HTERT RPE-1 (cell line): ENCODE measurements around the gene TMC5.
"Not testable (repeated sequence)": the region's sequence is repeated elsewhere in the genome, so short reads cannot be mapped to it uniquely, and the experiment has no call there.

Experiments used
- in situ Hi-C: fragments of 300-500 bp; cut with MboI; formaldehyde crosslinking; loops from 4 replicates; pipeline ENCODE4 v1.14.3; 2020; ENCODE audit warnings: low sequenced_read_pairs

The TMC5 gene

GRCh38 chr16:19417640-19418039 lies at the start of gene TMC5:
Gene TMC5, plus strand, starts transcription at chr16:19417883. Its CDS starts 22,156 bp downstream, at chr16:19440039.
- in situ Hi-C loops = no loop called here

GRCh38 chr16:19372541-19372940 lies 45.1 kb upstream of the TMC5 start:
- in situ Hi-C loops = not testable (repeated sequence)

- in situ Hi-C loops = no loop called here
Observed at GRCh38 chr16:19374402-19374801, 43.3 kb upstream of the TMC5 start.

GRCh38 chr16:19375561-19376158 lies 42.0 kb upstream of the TMC5 start:
- in situ Hi-C loops = no loop called here

- in situ Hi-C loops = no loop called here
Observed at GRCh38 chr16:19377864-19378263, 39.8 kb upstream of the TMC5 start.

- in situ Hi-C loops = no loop called here
Observed at GRCh38 chr16:19378511-19378910, 39.2 kb upstream of the TMC5 start.

- in situ Hi-C loops = no loop called here
Observed at GRCh38 chr16:19379838-19380237, 37.8 kb upstream of the TMC5 start.

- in situ Hi-C loops = no loop called here
Observed at GRCh38 chr16:19380328-19380727, 37.4 kb upstream of the TMC5 start.

- in situ Hi-C loops = no loop called here
Observed at GRCh38 chr16:19382084-19382801, 35.4 kb upstream of the TMC5 start.

- in situ Hi-C loops = no loop called here
Observed at GRCh38 chr16:19382887-19383816, 34.5 kb upstream of the TMC5 start.

GRCh38 chr16:19384656-19385055 lies 33.0 kb upstream of the TMC5 start:
- in situ Hi-C loops = no loop called here

- in situ Hi-C loops = no loop called here
Observed at GRCh38 chr16:19386525-19386924, 31.2 kb upstream of the TMC5 start.

GRCh38 chr16:19389246-19389645 lies 28.4 kb upstream of the TMC5 start:
- in situ Hi-C loops = no loop called here

GRCh38 chr16:19391185-19391776 lies 26.4 kb upstream of the TMC5 start:
- in situ Hi-C loops = not testable (repeated sequence)

- in situ Hi-C loops = no loop called here
Observed at GRCh38 chr16:19392352-19392751, 25.3 kb upstream of the TMC5 start.

GRCh38 chr16:19393226-19394111 lies 24.2 kb upstream of the TMC5 start:
- in situ Hi-C loops = no loop called here

GRCh38 chr16:19395646-19396267 lies 21.9 kb upstream of the TMC5 start:
- in situ Hi-C loops = not testable (repeated sequence)

- in situ Hi-C loops = no loop called here
Observed at GRCh38 chr16:19396555-19397011, 21.1 kb upstream of the TMC5 start.

- in situ Hi-C loops = not testable (repeated sequence)
Observed at GRCh38 chr16:19397373-19397772, 20.3 kb upstream of the TMC5 start.

- in situ Hi-C loops = no loop called here
Observed at GRCh38 chr16:19400711-19401110, 17.0 kb upstream of the TMC5 start.
